HUES6 (cell line): ENCODE results near the gene EIF5A.

Experiments
- H3K27ac ChIP-seq: 2 replicates; pipeline ENCODE4 v1.7.0; 2013; ENCODE audit warnings: low read depth, mild to moderate bottlenecking, low read length, inconsistent platforms
- H3K27me3 ChIP-seq: 2 replicates; pipeline ENCODE4 v1.6.1; 2013; ENCODE audit warnings: low read length; ENCODE audit not compliant: control insufficient read depth, insufficient read depth
- H3K36me3 ChIP-seq: 2 replicates; pipeline ENCODE4 v1.6.1; 2013; ENCODE audit warnings: low read length; ENCODE audit not compliant: control insufficient read depth, insufficient read depth
- H3K4me1 ChIP-seq: 2 replicates; pipeline ENCODE4 v1.6.1; 2013; ENCODE audit warnings: low read length; ENCODE audit not compliant: control insufficient read depth, insufficient read depth
- H3K4me3 ChIP-seq: 2 replicates; pipeline ENCODE4 v1.5.1; 2013; ENCODE audit warnings: low read depth, low read length
- H3K9ac ChIP-seq: one replicate; pipeline ENCODE4 v1.6.1; 2013; ENCODE audit warnings: mild to moderate bottlenecking, low read length
- H3K9me3 ChIP-seq: 2 replicates; pipeline ENCODE4 v1.6.1; 2013; ENCODE audit warnings: low read depth, low read length; ENCODE audit not compliant: control insufficient read depth, insufficient read depth

Gene EIF5A

DNA sequence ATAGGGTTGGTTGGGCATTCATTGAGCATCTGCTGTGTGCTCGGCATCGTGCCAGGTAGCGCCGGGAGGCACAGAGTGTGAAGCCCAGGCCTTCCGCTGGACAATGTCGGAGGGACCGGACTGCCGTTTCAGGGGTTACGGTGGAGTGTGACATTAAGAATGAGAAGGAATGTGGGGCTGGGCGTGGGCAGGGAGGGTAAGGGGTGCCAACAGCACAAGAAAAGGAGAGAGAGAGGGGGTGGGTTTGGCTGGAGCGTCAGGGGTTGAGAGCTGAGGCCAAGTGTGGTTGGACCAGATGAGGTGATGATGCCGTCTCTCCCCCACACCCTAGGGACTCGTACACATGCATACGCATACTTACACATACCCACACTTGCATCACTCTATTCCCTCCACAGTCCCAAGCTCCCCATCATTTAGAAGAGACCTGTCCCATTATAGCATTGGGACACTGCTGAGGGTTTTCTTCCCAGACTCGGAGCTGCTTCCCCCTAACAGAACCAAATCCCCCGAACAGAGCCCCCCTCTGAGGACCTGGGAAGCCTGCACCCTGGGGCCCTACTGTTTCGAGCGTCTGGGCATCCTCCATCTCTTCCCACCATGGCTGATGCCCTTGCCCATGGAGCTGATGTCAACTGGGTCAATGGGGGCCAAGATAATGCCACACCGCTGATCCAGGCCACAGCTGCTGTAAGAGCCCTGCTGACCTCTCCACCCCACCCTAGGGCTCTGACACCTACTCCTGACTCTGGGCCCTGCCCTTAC lies 41.2 kb downstream of the EIF5A start:
- no peaks in the 10 kb centered on the region for H3K36me3 ChIP-seq
- peaks cover 19% of the 10 kb centered on the region for H3K4me1 ChIP-seq
- no peak overlapping the region for H3K4me3 ChIP-seq
- H3K9ac ChIP-seq = no peak overlapping the region
- no peak overlapping the region for H3K27ac ChIP-seq
- H3K9me3 ChIP-seq = no peaks in the 10 kb centered on the region
- 0 out of 2 replicates have a peak, but pooled peaks cover 6% of the 10 kb centered on the region for H3K27me3 ChIP-seq

DNA sequence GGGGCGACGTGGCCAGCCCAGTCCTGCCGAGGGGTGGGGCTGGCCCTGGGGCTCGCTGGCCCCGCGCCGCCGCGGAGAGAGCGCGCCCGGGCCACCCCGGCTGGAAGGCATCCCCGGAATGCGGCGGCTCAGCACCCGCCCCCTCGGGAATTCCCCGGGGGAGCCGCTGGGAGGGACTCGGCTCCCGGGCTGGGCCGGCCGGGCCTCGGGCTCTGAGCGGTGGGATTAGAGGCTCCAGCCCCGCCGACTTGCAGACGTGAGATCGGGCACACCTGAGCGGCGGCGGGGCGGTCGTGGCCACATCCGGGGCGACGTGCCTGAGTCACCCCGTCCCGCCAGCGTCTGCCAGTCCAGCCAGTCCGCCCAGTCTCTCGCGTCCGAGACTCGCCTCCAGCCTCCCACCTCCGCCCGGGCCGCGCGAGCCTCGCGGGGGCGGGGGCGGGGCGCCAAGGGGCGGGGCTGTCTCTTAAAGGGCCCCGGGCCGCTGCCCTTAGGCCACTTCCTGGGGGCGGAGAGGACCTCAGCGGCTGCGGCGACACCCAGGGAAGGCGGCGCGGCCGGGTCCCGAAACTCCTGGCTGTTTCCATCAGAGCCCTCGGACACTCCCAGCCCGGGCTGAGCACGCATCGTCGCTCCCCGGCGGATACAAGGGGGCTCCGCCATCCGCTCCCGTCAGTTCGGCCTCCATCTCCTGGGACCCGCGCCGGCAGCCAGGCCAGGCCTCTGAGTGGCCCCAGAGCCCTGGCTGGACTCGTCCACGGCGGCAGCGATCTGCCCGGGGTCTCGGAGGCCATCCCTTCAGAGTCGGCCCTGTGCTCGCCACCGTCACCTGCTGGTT lies 44.5 kb downstream of the EIF5A start, which contains the start of gene KCTD11:
TSS of gene KCTD11 (plus strand) at position 498 of the 838 bp plus-strand sequence.
- H3K27ac ChIP-seq = peak within 1 kb of the TSS; percentile 98
- H3K27me3 ChIP-seq = 0 out of 2 replicates have a peak, but pooled peaks cover 6% of the 10 kb centered on the region
- peak within 1 kb of the TSS; percentile 95 for H3K9ac ChIP-seq
- peaks cover 27% of the 10 kb centered on the region for H3K4me1 ChIP-seq
- no peaks in the 10 kb centered on the region for H3K36me3 ChIP-seq
- no peaks in the 10 kb centered on the region for H3K9me3 ChIP-seq
- peak within 1 kb of the TSS; percentile 91 for H3K4me3 ChIP-seq

DNA sequence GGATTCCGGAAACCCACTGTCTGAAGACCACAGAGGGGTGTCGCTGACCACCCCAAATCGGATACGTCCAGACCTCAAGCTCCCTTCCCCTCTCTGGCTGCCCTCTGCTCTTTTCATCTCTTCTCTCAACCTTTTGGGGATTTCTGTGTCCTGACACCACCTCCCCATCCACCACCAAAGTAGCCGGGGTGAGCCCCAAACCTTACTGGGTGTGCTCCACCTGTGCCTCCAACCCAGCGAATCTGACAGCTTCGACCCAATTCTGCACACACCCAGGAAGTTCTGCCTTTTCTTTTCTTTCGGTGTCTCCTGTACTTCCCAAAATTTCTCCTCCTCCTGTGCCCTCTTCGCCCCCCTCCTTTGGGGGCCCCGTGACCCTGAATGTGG lies 45.1 kb downstream of the EIF5A start:
- Histone ChIP-seq H3K9ac (peak overlapping the region; percentile 95), H3K36me3 (no peaks in the 10 kb centered on the region), H3K27ac (peak overlapping the region; percentile 98; the same call in 1 of the 2 replicates)

DNA sequence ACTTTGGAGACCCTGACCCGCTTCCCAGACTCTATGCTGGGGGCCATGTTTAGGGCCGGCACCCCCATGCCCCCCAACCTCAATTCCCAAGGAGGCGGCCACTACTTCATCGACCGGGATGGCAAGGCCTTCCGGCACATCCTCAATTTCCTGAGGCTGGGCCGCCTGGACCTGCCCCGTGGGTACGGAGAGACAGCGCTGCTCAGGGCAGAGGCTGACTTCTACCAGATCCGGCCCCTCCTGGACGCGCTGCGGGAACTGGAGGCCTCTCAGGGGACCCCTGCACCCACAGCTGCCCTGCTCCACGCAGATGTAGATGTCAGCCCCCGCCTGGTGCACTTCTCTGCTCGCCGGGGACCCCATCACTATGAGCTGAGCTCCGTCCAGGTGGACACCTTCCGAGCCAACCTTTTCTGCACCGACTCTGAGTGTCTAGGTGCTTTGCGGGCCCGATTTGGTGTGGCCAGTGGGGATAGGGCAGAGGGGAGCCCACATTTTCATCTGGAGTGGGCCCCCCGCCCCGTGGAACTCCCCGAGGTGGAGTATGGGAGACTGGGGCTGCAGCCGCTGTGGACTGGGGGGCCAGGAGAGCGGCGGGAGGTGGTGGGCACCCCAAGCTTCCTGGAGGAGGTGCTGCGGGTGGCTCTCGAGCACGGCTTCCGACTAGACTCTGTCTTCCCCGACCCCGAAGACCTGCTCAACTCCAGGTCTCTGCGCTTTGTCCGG lies 45.6 kb downstream of the EIF5A start:
- Histone ChIP-seq H3K9me3 (no peaks in the 10 kb centered on the region), H3K27me3 (0 out of 2 replicates have a peak, but pooled peaks cover 6% of the 10 kb centered on the region), H3K9ac (no peak overlapping the region), H3K4me1 (peaks cover 27% of the 10 kb centered on the region), H3K27ac (no peak overlapping the region), H3K4me3 (peak overlapping the region; percentile 91), H3K36me3 (no peaks in the 10 kb centered on the region)

More for the DNA sequence above, 45.1 kb downstream of the EIF5A start:
- Histone ChIP-seq H3K9me3 (no peaks in the 10 kb centered on the region), H3K4me3 (peak overlapping the region; percentile 91), H3K4me1 (peaks cover 27% of the 10 kb centered on the region), H3K27me3 (0 out of 2 replicates have a peak, but pooled peaks cover 6% of the 10 kb centered on the region)

DNA sequence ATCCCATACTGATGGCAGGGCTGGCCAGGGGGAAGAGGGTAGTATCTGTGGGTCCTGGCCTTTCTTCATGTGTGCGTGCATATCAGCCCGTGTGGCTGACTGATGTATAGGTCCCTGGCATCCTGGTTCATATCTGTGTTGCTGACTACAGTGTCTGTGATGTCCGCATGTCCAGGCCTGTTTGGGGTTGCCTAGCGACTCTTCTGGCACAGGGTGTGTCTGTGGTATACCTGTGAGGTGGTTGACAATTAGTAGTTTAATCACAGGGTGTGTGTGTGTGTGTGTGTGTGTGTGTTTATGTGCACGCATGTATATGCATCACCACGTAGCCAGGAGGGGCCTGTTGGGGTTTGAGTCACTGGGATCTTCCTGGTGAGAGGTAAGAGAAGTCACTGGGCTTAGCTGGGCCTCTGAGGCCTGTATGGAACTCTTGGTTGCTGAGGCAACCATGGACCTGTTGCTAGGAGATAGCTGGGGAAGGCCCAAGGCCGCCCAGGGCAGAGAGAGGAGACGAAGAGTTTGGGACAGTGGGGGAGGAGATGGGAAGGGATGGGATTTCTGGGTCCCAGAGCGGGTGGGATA lies 46.9 kb downstream of the EIF5A start:
- H3K9me3 ChIP-seq = no peaks in the 10 kb centered on the region
- no peak overlapping the region for H3K9ac ChIP-seq
- H3K27me3 ChIP-seq = 0 out of 2 replicates have a peak, but pooled peaks cover 6% of the 10 kb centered on the region
- no peak overlapping the region for H3K4me3 ChIP-seq
- H3K27ac ChIP-seq = no peak overlapping the region
- peaks cover 23% of the 10 kb centered on the region for H3K4me1 ChIP-seq
- no peaks in the 10 kb centered on the region for H3K36me3 ChIP-seq

DNA sequence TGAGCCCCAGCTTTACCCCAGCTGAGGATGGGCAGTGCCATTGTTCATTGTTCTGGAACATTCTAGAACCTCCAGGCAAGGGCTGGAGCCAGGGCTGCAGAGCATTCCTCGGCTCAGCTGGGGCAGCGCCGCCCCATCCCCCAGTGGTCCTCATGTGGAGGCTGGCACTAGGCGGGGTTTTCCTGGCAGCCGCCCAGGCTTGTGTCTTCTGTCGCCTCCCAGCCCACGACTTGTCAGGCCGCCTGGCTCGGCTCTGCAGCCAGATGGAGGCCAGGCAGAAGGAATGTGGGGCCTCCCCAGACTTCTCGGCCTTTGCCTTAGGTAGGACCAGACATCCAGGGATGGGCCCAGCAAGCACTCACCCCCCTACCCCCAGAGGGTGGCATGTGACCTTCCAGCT lies 47.6 kb downstream of the EIF5A start, which contains the start of gene TMEM95:
TSS of gene TMEM95 (plus strand) at position 104 of the 400 bp plus-strand sequence. CDS start at position 153, 49 bp downstream.
- peaks cover 16% of the 10 kb centered on the region for H3K4me1 ChIP-seq
- no peaks in the 10 kb centered on the region for H3K36me3 ChIP-seq
- H3K4me3 ChIP-seq = no peak within 1 kb of the TSS
- H3K9ac ChIP-seq = no peak within 1 kb of the TSS
- 0 out of 2 replicates have a peak, but pooled peaks cover 6% of the 10 kb centered on the region for H3K27me3 ChIP-seq
- no peaks in the 10 kb centered on the region for H3K9me3 ChIP-seq
- no peak within 1 kb of the TSS for H3K27ac ChIP-seq

DNA sequence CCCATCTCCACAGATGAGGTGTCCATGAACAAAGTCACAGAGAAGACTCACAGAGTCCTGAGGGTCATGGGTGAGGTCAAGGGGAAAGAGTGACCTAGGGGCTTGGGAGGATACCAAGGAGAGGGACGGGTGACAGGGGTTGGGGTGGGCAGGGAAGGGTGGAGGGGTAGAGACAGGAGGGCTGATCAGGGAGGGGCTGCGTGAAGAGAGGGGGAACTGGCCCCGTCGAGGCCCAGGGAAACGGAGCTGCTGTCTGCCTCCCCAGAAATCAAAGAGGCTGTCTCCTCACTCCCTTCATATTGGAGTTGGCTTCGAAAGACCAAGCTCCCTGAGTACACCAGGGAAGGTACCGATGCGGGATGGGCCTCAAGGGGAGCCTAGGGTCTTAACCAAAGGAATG lies 48.1 kb downstream of the EIF5A start:
- H3K4me3 ChIP-seq = no peak overlapping the region
- 0 out of 2 replicates have a peak, but pooled peaks cover 6% of the 10 kb centered on the region for H3K27me3 ChIP-seq
- no peaks in the 10 kb centered on the region for H3K36me3 ChIP-seq
- H3K4me1 ChIP-seq = peaks cover 16% of the 10 kb centered on the region
- no peaks in the 10 kb centered on the region for H3K9me3 ChIP-seq
- H3K27ac ChIP-seq = no peak overlapping the region
- H3K9ac ChIP-seq = no peak overlapping the region

DNA sequence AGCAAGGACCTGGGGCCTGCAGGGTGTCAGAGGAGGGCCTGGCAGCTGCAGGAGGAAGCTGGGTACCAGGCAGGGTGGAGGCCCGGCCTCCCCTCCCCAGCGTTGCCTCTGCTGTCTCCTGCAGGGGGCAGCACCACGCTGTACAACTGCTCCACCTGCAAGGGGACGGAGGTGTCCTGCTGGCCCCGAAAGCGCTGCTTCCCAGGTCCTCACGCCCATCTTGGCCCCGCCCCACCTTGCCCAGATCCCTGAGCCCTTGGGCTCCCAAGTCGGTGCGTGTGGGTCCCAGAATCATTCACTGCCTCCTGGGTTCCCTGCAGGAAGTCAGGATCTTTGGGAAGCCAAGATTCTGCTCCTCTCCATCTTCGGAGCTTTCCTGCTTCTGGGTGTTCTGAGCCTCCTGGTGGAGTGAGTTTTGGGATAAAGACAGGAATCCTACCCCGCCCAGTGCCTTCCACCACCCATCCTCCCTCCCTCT lies 48.7 kb downstream of the EIF5A start:
- Histone ChIP-seq H3K27me3 (0 out of 2 replicates have a peak, but pooled peaks cover 6% of the 10 kb centered on the region), H3K9ac (no peak overlapping the region), H3K27ac (no peak overlapping the region), H3K4me1 (peaks cover 16% of the 10 kb centered on the region), H3K36me3 (no peaks in the 10 kb centered on the region), H3K4me3 (peak overlapping the region; percentile 44), H3K9me3 (no peaks in the 10 kb centered on the region)

DNA sequence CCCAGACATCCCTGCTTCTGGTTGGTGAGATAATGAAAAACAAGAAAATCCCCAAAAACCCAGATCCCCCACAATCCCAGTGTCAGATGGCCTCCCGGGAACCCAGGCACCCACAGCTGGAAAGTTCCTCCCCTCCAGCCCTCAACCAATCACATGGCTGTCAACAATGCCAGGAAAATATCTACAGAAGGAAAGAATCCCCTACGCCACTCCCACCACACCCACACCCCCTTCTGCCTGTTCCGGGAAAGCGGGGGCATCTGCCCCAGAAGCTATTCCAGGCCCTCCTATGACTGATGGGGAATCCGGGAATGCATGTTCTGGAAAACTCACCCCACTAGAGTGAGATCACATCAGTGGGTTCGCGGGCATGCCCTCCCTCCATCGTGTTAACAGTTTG lies 49.3 kb downstream of the EIF5A start:
- Histone ChIP-seq H3K9ac (no peak overlapping the region), H3K4me3 (no peak overlapping the region), H3K27me3 (0 out of 2 replicates have a peak, but pooled peaks cover 6% of the 10 kb centered on the region), H3K27ac (no peak overlapping the region), H3K9me3 (no peaks in the 10 kb centered on the region), H3K36me3 (no peaks in the 10 kb centered on the region), H3K4me1 (peaks cover 16% of the 10 kb centered on the region)

DNA sequence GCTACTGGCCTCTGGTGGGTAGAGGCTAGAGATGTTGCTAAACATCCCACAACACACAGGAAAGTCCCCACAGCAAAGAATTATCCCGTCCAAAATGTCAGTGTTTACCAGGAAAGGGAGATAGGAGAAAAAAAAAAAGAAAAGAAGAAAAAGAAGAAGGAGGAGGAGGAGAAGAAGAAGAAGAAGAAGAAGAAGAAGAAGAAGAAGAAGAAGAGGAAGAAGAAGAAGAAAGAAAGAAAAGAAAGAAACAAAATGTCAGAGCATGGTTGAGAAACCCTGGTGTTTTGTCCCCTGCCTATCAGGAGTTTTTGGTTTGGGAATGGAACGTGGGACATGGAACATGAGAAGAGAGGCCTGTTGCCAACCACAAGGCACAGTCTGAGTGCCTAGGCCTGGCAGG lies 50.0 kb downstream of the EIF5A start:
- H3K4me3 ChIP-seq = no peak overlapping the region
- peaks cover 15% of the 10 kb centered on the region for H3K4me1 ChIP-seq

More for the DNA sequence above, 50.0 kb downstream of the EIF5A start:
- no peaks in the 10 kb centered on the region for H3K9me3 ChIP-seq
- H3K27me3 ChIP-seq = 0 out of 2 replicates have a peak, but pooled peaks cover 6% of the 10 kb centered on the region
- H3K9ac ChIP-seq = no peak overlapping the region
- H3K27ac ChIP-seq = no peak overlapping the region
- H3K36me3 ChIP-seq = no peaks in the 10 kb centered on the region
